Breast epithelium (tissue), 4 donors: ENCODE data around the gene PRLR. TPM values are rescaled to one million over a fixed set of nuclear protein-coding genes. Genes with fewer than 3 reads are reported as not detected.
"Not testable (repeated sequence)": the region's sequence is repeated elsewhere in the genome, so short reads cannot be mapped to it uniquely, and the experiment has no call there.

Experiments
- DNase-seq, 2 donors: peaks; one replicate each; pipeline ENCODE4 v3.0.0-alpha.2; 2019; ENCODE audit warnings: low spot score in 2 of 2
- H3K27ac ChIP-seq, 2 donors: fragments of 200-600 bp; sonication (generic) in 1 of 2; one replicate each; pipeline ENCODE4 v1.5.1; 2016 to 2019; ENCODE audit warnings: mild to moderate bottlenecking in 1 of 2
- H3K27me3 ChIP-seq, 2 donors: fragments of 200-600 bp; sonication (generic) in 1 of 2; one replicate each; pipeline versions ENCODE4 v1.5.1 to v1.6.0; 2017 to 2019; ENCODE audit warnings: control low read depth in 1 of 2, mild to moderate bottlenecking in 1 of 2
- H3K36me3 ChIP-seq: fragments of 200-600 bp; one replicate; pipeline ENCODE4 v1.5.1; 2019
- H3K4me1 ChIP-seq, 2 donors: fragments of 200-600 bp; sonication (generic); one replicate each; pipeline ENCODE4 v1.5.1; 2016 to 2019; ENCODE audit warnings: control low read depth in 1 of 2
- H3K4me3 ChIP-seq, 3 donors: fragments of 200-600 bp; sonication (generic); 1 replicate in 2 of 3; 2 replicates in 1 of 3; pipeline ENCODE4 v1.5.1; 2016 to 2019; ENCODE audit warnings: mild to moderate bottlenecking in 3 of 3, moderate library complexity in 2 of 3
- H3K9me3 ChIP-seq, 2 donors: fragments of 200-600 bp; sonication (generic) in 1 of 2; one replicate each; pipeline ENCODE4 v1.5.1; 2016 to 2019; ENCODE audit warnings: control low read depth in 1 of 2
- CTCF ChIP-seq, 3 donors: fragments of 450-650 bp; IDR thresholded peaks; one replicate each; pipeline ENCODE4 v1.5.1; 2016 to 2017; ENCODE audit warnings: antibody characterized with exemption in 3 of 3, mild to moderate bottlenecking in 3 of 3, moderate library complexity in 3 of 3
- POLR2A ChIP-seq: fragments of 450-650 bp; IDR thresholded peaks from one replicate; pipeline ENCODE4 v1.6.1; 2016; ENCODE audit warnings: antibody characterized with exemption, mild to moderate bottlenecking, moderate library complexity
- POLR2AphosphoS5 ChIP-seq, 3 donors: sonication (generic); formaldehyde crosslinking; IDR thresholded peaks; one replicate each; pipeline ENCODE4 v1.6.1; 2017; ENCODE audit warnings: antibody characterized with exemption in 3 of 3
- intact Hi-C: fragments of 100-400 bp; cut with DNase I; formaldehyde crosslinking; loops from one replicate; pipeline ENCODE4 v1.15.1; 2023; ENCODE audit warnings: low total_unique reads
- total RNA-seq, 3 donors: library from RNA; depleted of rRNA; stranded (reverse); fragments of >200 nt; gene quantifications; one replicate each; pipeline ENCODE4 v1.1.0, GENCODE V29; 2016

Gene PRLR
- total RNA-seq, 3 donors from 2014 or later, result 2.6 to 78.0 (median 28.8) TPM

DNA sequence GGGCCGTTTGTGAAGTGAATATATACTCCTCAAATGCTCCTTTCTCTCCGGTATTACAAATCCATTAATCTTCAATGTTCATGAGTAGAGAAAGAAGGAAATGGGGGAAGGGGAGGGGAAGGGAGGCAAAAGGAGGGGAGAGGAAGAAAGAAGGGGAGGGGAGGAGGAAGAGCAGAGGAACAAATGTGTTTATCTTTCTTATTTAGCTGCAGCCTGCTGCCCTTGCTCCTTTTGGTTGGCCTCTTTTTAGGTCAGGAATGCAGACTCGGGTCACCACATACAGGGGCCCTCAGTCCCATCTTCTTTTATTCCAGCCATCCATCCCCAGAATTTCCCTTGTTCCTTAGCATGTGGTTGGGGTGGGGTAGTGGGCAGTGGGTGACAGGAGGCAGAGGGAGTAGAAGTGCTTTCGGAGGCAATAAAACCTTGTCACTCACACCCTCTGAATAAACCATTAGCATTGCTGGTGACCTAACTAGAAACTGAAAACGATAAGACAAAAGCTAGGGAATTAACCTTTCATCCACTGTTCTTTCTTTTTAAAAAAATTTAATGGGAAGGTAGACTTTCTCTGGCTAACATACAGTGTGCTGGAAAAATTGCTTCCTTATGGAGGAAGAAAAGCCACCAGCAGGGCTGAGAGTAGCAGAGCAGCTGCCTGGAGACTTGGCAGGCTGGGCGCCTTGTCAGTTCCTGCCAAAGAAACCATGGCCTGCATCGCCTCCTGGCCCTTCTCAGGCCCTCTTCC is 16.8 kb upstream of the PRLR start:
- peak overlapping the region; percentile 62 to 79 for H3K27ac ChIP-seq
- H3K4me1 ChIP-seq, result peaks cover 0 to 4% of the 10 kb centered on the region in 2 donors
- no peak overlapping the region for H3K4me3 ChIP-seq
- H3K36me3 ChIP-seq, result no peaks in the 10 kb centered on the region
- TF ChIP-seq POLR2A (no peak), CTCF (IDR thresholded peaks at IDR 0.05) (peak in 1 of 3 donors; percentile 23)
- DNase-seq, result peak in 1 of 2 donors; percentile 37
- intact Hi-C loops, result no loop called here
- no peaks in the 10 kb centered on the region for H3K27me3 ChIP-seq
- no peaks in the 10 kb centered on the region for H3K9me3 ChIP-seq

- H3K4me1 ChIP-seq, result peaks cover 0 to 4% of the 10 kb centered on the region in 2 donors
- peak overlapping the region; percentile 62 to 79 for H3K27ac ChIP-seq
- no peaks in the 10 kb centered on the region for H3K27me3 ChIP-seq
- intact Hi-C loops, result no loop called here
- no peak overlapping the region for H3K4me3 ChIP-seq
- DNase-seq, result peak in 1 of 2 donors; percentile 53
- TF ChIP-seq POLR2AphosphoS5 (IDR thresholded peaks at IDR 0.05) (no peak), CTCF (IDR thresholded peaks at IDR 0.05) (peak in 2 of 3 donors; percentile 56 to 64)
- no peaks in the 10 kb centered on the region for H3K36me3 ChIP-seq
- no peaks in the 10 kb centered on the region for H3K9me3 ChIP-seq
Observed at GRCh38 chr5:35246411-35246810, 16.1 kb upstream of the PRLR start.

DNA sequence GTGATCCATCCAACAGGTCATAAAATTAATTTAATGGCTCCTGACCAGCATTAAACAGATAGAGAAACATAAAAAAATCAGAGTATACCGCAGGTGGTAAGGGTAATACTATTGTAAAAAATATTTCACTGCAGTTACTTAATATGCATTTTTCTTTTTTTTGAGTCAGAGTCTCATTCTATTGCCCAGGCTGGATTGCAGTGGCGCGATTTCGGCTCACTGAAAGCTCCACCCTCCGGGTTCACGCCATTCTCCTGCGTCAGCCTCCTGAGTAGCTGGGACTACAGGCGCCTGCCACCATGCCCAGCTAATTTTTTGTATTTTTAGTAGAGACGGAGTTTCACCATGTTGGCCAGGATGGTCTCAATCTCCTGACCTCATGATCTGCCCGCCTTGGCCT is 15.1 kb upstream of the PRLR start:
- intact Hi-C loops, H3K27ac ChIP-seq, H3K4me3 ChIP-seq, H3K27me3 ChIP-seq, DNase-seq, H3K4me1 ChIP-seq, H3K36me3 ChIP-seq, H3K9me3 ChIP-seq: not testable (repeated sequence)

DNA sequence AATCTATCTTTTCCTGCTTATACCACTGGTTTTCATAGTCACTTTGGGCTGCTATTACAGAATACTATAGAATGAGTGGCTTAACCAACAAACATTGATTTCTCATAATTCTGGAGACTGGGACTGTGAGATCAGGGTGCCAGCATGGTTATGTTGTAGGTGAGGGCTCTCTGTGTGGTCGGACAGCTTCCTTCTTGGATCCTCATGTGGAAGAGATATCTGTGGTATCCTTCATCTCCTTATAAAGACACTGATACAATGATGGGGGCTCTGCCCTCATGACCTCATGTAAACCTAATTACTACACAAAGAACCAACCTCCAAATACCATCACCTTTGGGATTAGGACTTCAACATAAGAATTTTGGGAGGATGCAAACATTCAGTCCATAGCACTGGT is 13.9 kb upstream of the PRLR start:
- Histone ChIP-seq H3K4me3 (no peak overlapping the region), H3K27me3 (no peaks in the 10 kb centered on the region), H3K9me3 (no peaks in the 10 kb centered on the region), H3K27ac (no peak overlapping the region), H3K36me3 (no peaks in the 10 kb centered on the region), H3K4me1 (peaks cover 0 to 4% of the 10 kb centered on the region in 2 donors)
- no peak for TF ChIP-seq POLR2AphosphoS5 (IDR thresholded peaks at IDR 0.05)
- TF ChIP-seq CTCF (IDR thresholded peaks at IDR 0.05), result no peak
- no peak for TF ChIP-seq POLR2A
- intact Hi-C loops, result no loop called here
- no peak for DNase-seq

DNA sequence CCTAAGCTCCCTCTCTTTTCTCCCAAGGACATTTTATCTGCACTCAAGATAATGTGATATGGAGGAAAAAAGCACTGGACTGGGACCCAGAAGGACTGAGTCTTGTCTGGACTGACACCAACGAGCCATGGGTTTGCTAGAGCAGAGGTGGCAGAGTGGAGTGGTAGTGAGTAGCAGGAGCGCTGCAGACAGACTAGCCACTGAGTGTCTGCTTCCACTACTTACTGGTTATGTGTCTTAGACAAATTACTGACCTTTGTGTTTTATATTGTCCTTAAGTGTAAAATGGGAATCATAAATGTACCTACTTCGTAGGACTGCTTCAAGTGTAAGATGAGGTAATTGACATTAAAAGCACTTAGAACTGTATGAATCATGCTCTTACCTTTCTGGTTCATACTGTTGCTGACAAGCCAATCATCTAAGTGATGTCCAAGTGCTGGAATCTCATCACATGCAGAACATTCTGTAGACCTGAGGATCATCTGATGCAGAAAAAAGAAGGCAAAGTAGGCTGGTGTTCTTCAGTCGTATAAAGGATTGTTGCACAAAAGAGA is 12.5 kb upstream of the PRLR start:
- Histone ChIP-seq H3K4me3 (no peak overlapping the region), H3K27ac (no peak overlapping the region), H3K9me3 (no peaks in the 10 kb centered on the region), H3K27me3 (no peaks in the 10 kb centered on the region), H3K4me1 (peaks cover 0 to 4% of the 10 kb centered on the region in 2 donors), H3K36me3 (no peaks in the 10 kb centered on the region)
- no peak for TF ChIP-seq CTCF (IDR thresholded peaks at IDR 0.05)
- TF ChIP-seq POLR2A, result no peak
- TF ChIP-seq POLR2AphosphoS5 (IDR thresholded peaks at IDR 0.05), result no peak
- intact Hi-C loops, result no loop called here
- DNase-seq, result no peak
